ENCODE measurements around the gene TBC1D22A. TPM values are rescaled to one million over a fixed set of nuclear protein-coding genes. Genes with fewer than 3 reads are reported as not detected.

TBC1D22A gene
- total RNA-seq, 1 experiment from 2014 or later: 20.9 TPM

DNA sequence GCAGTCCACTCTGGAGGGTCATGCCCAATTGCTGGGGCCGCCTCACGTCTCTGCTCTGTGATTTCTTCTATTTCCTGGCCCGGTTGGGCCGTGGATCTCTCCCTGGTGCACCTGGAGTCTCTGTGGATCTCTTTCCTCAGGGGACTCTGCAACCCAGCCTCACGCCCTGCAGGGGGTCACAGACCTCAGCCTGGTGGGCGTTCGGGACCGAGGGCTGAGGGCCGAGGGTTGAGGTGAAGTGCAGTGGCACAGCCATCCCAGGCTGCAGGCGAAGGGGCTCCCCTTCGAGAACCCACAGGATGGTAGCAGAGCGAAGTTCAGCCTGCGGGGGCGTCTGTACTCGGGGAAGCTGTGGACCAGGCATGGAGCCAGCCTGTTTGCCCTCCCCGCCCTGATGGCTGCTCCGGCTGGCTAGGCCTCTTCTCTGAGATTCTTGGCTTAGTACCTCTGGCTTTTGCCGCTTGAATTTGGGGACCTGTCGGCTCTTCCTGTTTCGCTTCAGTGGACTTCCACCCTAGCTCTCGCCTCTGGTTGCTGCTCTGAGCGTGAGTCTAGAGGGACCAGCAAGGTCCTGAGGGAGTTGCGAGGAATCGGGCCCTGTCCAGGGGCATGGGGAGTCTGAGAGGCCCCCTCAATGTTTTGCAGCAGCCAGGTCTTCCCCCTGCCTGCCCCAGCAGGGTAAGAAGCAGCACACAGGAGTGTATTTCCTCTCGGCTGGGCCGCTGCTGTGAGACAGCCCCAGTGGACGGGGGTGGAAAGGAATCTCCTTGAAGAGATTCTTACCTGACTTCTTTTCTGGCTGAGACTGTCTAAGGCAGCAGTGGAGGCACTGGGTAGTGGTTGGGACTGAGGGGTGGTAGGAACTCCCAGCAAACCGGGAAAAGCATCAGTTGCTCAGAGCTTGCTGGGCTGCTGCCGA lies 140.8 kb downstream of the TBC1D22A start:
- H3K9me3 ChIP-seq (ENCODE audit: control insufficient read depth in 1 of 2, insufficient read depth in 1 of 2, low read depth in 1 of 2, low read length in 2 of 2): no peaks in the 10 kb centered on the region
- no peak overlapping the region for H2AFZ ChIP-seq (ENCODE audit: low read depth, low read length, poor library complexity, severe bottlenecking)
- POLR2A ChIA-PET: no interaction called here
- H3K4me3 ChIP-seq (replicated peaks in 1 of 2; ENCODE audit: low read depth in 1 of 2, low read length in 2 of 2): no peak overlapping the region
- H3K27ac ChIP-seq (ENCODE audit: low read depth, low read length): no peak overlapping the region
- ATAC-seq (no peak; the same call in 1 of the 2 replicates), DNase-seq (ENCODE audit: low read depth, low spot score) (no peak)
- BruUV-seq (replicated peaks): no TSS peak
- H3K36me3 ChIP-seq (ENCODE audit: control insufficient read depth in 1 of 2, insufficient read depth in 2 of 2, low read length in 2 of 2): no peaks in the 10 kb centered on the region
- RAD21 ChIA-PET (ENCODE audit: low non-redundant PET in 1 of 2, low total read pairs in 2 of 2, uncharacterized antibody in 2 of 2, unreplicated experiment in 2 of 2): no interaction called here
- no peaks in the 10 kb centered on the region for H4K20me1 ChIP-seq (ENCODE audit: insufficient read depth)
- no peaks in the 10 kb centered on the region for H3K4me1 ChIP-seq (ENCODE audit: control insufficient read depth in 1 of 2, insufficient read depth in 2 of 2, low read length in 2 of 2)
- no peak overlapping the region for H3K9ac ChIP-seq (ENCODE audit: low read length)
- H3K9me2 ChIP-seq (ENCODE audit: insufficient read depth): no peaks in the 10 kb centered on the region
- no peak overlapping the region for H3K4me2 ChIP-seq (ENCODE audit: low read length)
- no peak for TF ChIP-seq EZH2phosphoT487 (IDR thresholded peaks at IDR 0.05; ENCODE audit: borderline replicate concordance)
- intact Hi-C loops (cut with micrococcal nuclease): no loop called here
- CTCF ChIA-PET: no interaction called here
- H3K79me2 ChIP-seq (ENCODE audit: insufficient read depth, low read length): no peaks in the 10 kb centered on the region
- H3K27me3 ChIP-seq (ENCODE audit: insufficient read depth, low read length): no peaks in the 10 kb centered on the region

DNA sequence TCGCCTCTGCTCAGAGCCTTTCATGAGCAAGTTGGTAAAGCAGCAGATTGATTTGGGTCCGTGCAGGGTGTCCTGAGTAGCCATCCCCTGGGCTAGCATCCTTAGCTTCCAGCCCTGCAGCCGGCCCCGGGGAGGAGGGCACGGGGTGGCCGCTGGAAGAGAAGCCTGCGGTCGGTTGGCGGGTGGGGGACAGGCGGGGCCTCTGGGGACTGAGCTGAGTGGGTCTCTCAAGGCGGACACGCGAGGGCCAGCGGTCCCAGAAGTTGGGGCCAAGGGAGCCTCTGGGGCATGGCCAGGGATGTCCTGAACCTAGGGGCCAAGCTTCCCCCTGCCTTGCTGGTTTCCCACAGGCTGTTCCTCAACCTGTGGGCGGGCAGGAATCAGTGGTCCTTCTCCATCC lies 143.0 kb downstream of the TBC1D22A start:
- H2AFZ ChIP-seq (ENCODE audit: low read depth, low read length, poor library complexity, severe bottlenecking): no peak overlapping the region
- no peak overlapping the region for H3K9ac ChIP-seq (ENCODE audit: low read length)
- H3K4me2 ChIP-seq (ENCODE audit: low read length): no peak overlapping the region
- ChIA-PET POLR2A (no interaction called here), RAD21 (ENCODE audit: low non-redundant PET in 1 of 2, low total read pairs in 2 of 2, uncharacterized antibody in 2 of 2, unreplicated experiment in 2 of 2) (no interaction called here), CTCF (no interaction called here)
- H3K4me1 ChIP-seq (ENCODE audit: control insufficient read depth in 1 of 2, insufficient read depth in 2 of 2, low read length in 2 of 2): no peaks in the 10 kb centered on the region
- no peak overlapping the region for H3K4me3 ChIP-seq (replicated peaks in 1 of 2; ENCODE audit: low read depth in 1 of 2, low read length in 2 of 2)
- H3K9me3 ChIP-seq (ENCODE audit: control insufficient read depth in 1 of 2, insufficient read depth in 1 of 2, low read depth in 1 of 2, low read length in 2 of 2): no peaks in the 10 kb centered on the region
- no TSS peak for BruUV-seq (replicated peaks)
- H4K20me1 ChIP-seq (ENCODE audit: insufficient read depth): no peaks in the 10 kb centered on the region
- no peaks in the 10 kb centered on the region for H3K27me3 ChIP-seq (ENCODE audit: insufficient read depth, low read length)
- TF ChIP-seq RAD21 (IDR thresholded peaks at IDR 0.05; ENCODE audit: low read depth): no peak
- TF ChIP-seq FOSL1 (IDR thresholded peaks at IDR 0.05; ENCODE audit: low read depth): no peak
- DNase-seq (ENCODE audit: low read depth, low spot score): no peak
- H3K36me3 ChIP-seq (ENCODE audit: control insufficient read depth in 1 of 2, insufficient read depth in 2 of 2, low read length in 2 of 2): no peaks in the 10 kb centered on the region
- no peak overlapping the region for H3K27ac ChIP-seq (ENCODE audit: low read depth, low read length)
- ATAC-seq: no peak
- no peaks in the 10 kb centered on the region for H3K9me2 ChIP-seq (ENCODE audit: insufficient read depth)
- no peaks in the 10 kb centered on the region for H3K79me2 ChIP-seq (ENCODE audit: insufficient read depth, low read length)
- intact Hi-C loops (cut with micrococcal nuclease): no loop called here
